ENCODE measurements around the gene PRR11. TPM values are rescaled to one million over a fixed set of nuclear protein-coding genes. Genes with fewer than 3 reads are reported as not detected.
A peak's percentile ranks its signal among the peaks of the same experiment; 100 is the strongest.

The PRR11 gene
- total and polyA plus RNA-seq, 7 donors: 0.36 to 11.0 (median 1.2) TPM; not detected in 1

GRCh38 chr17:59202320-59202719, 46.8 kb downstream of the PRR11 start:
- no peaks in the 10 kb centered on the region for H3K4me1 ChIP-seq
- no peak overlapping the region for H3K4me3 ChIP-seq
- WGBS, 2 donors: 90 to 93% methylated on average over 1 of the region's 1 CpG
- DNase-seq: no peak
- H3K36me3 ChIP-seq: no peaks in the 10 kb centered on the region
- intact Hi-C loops (cut with DNase I): no loop called here
- no peaks in the 10 kb centered on the region for H3K27me3 ChIP-seq
- TF ChIP-seq POLR2A (IDR thresholded peaks at IDR 0.05) (no peak), POLR2AphosphoS5 (IDR thresholded peaks at IDR 0.05) (no peak)
- H3K27ac ChIP-seq: no peak overlapping the region
- no peaks in the 10 kb centered on the region for H3K9me3 ChIP-seq

- no peak for DNase-seq
- H3K9me3 ChIP-seq: no peaks in the 10 kb centered on the region
- 84 to 93% methylated on average over 16 of the region's 16 CpGs for WGBS, 2 donors
- TF ChIP-seq POLR2A (IDR thresholded peaks at IDR 0.05): no peak
- TF ChIP-seq POLR2AphosphoS5 (IDR thresholded peaks at IDR 0.05): no peak
- no peak for TF ChIP-seq EP300 (IDR thresholded peaks at IDR 0.05)
- TF ChIP-seq CTCF (IDR thresholded peaks at IDR 0.05): no peak
- H3K4me1 ChIP-seq: peaks cover 0 to 8% (median 3%) of the 10 kb centered on the region in 4 donors
- no peak overlapping the region for H3K4me3 ChIP-seq
- no peaks in the 10 kb centered on the region for H3K27me3 ChIP-seq
- peaks cover 0 to 8% (median 2%) of the 10 kb centered on the region in 4 donors for H3K36me3 ChIP-seq
- intact Hi-C loops (cut with DNase I): loop anchor here (10.0 kb wide), 1 partner anchor 705 kb away; the partner anchor contains the start of gene MTMR4
- H3K27ac ChIP-seq: no peak overlapping the region
Observed at GRCh38 chr17:59219370-59219769, 63.8 kb downstream of the PRR11 start.

DNA sequence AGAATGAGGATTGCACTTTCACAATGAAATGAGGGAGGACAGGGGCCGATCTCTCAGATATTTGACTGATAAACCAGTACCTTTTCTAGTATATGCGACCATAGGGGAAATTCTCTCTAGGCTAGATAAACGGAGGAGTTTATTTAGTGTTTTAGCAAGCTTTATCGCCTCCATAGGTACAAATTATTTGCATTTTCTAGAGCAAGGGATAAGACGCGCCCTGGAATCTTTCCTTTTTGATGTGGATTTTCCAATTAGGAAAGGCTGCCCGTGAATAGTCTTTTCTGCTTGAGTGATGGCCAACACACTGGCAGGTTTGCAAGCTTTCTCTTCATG, 64.4 kb downstream of the PRR11 start:
- Histone ChIP-seq H3K27me3 (no peaks in the 10 kb centered on the region), H3K9me3 (no peaks in the 10 kb centered on the region), H3K36me3 (peaks cover 0 to 2% (median under 1%) of the 10 kb centered on the region in 4 donors), H3K27ac (peak overlapping the region; percentile 78 to 82 (median 80)), H3K4me3 (peak overlapping the region; percentile 56 to 87 (median 80)), H3K4me1 (peaks cover 0 to 6% (median 2%) of the 10 kb centered on the region in 4 donors)
- TF ChIP-seq CTCF (IDR thresholded peaks at IDR 0.05): no peak
- TF ChIP-seq POLR2A (IDR thresholded peaks at IDR 0.05): no peak
- no peak for TF ChIP-seq POLR2AphosphoS5 (IDR thresholded peaks at IDR 0.05)
- no peak for TF ChIP-seq EP300 (IDR thresholded peaks at IDR 0.05)
- DNase-seq: no peak
- intact Hi-C loops (cut with DNase I): loop anchor here (2.0 to 10.0 kb wide), 2 partner anchors 221 to 705 kb away; partner anchors contain the start of gene MTMR4
- 8 to 26% methylated on average over 7 of the region's 7 CpGs for WGBS, 2 donors

GRCh38 chr17:59220328-59221158, 65.0 kb downstream of the PRR11 start, which contains the start of gene GDPD1:
GDPD1 (plus strand) TSS chr17:59220511; CDS start chr17:59220610, 99 bp downstream.
- WGBS, 2 donors: 0% methylated on average over 60 of the region's 60 CpGs
- Histone ChIP-seq H3K27me3 (no peaks in the 10 kb centered on the region), H3K36me3 (no peaks in the 10 kb centered on the region), H3K9me3 (no peaks in the 10 kb centered on the region), H3K4me3 (peak within 1 kb of the TSS; percentile 56 to 87 (median 80)), H3K4me1 (peaks cover 0 to 6% (median 2%) of the 10 kb centered on the region in 4 donors), H3K27ac (peak within 1 kb of the TSS; percentile 78 to 82 (median 80))
- peak; percentile 98 for DNase-seq
- intact Hi-C loops (cut with DNase I): loop anchor here (2.0 kb wide), 1 partner anchor 220 kb away; no protein-coding TSS in a partner anchor
- peak; percentile 29 to 64 (median 50) for TF ChIP-seq CTCF (IDR thresholded peaks at IDR 0.05)
- TF ChIP-seq POLR2AphosphoS5 (IDR thresholded peaks at IDR 0.05): peak in 3 of 4 donors; percentile 41 to 61 (median 44)
- no peak for TF ChIP-seq POLR2A (IDR thresholded peaks at IDR 0.05)

- no peak for TF ChIP-seq POLR2AphosphoS5 (IDR thresholded peaks at IDR 0.05)
- no peak for TF ChIP-seq CTCF (IDR thresholded peaks at IDR 0.05)
- no peak for TF ChIP-seq EP300 (IDR thresholded peaks at IDR 0.05)
- no peak for TF ChIP-seq POLR2A (IDR thresholded peaks at IDR 0.05)
Observed at GRCh38 chr17:59221159-59221847, 65.8 kb downstream of the PRR11 start.

More at GRCh38 chr17:59221159-59221847, 65.8 kb downstream of the PRR11 start:
- H3K4me1 ChIP-seq: peaks cover 0 to 6% (median 2%) of the 10 kb centered on the region in 4 donors
- intact Hi-C loops (cut with DNase I): loop anchor here (2.0 kb wide), 1 partner anchor 219 kb away; no protein-coding TSS in a partner anchor
- WGBS, 2 donors: 11 to 12% methylated on average over 17 of the region's 17 CpGs
- no peaks in the 10 kb centered on the region for H3K27me3 ChIP-seq
- H3K4me3 ChIP-seq: peak overlapping the region; percentile 56 to 87 (median 80)
- H3K36me3 ChIP-seq: no peaks in the 10 kb centered on the region
- no peaks in the 10 kb centered on the region for H3K9me3 ChIP-seq
- peak overlapping the region; percentile 78 to 82 (median 80) for H3K27ac ChIP-seq
- no peak for DNase-seq
